HepG2 (cell line): ENCODE data around the gene GMPPB. TPM values are rescaled to one million over a fixed set of nuclear protein-coding genes. Genes with fewer than 3 reads are reported as not detected.
A peak's percentile ranks its signal among the peaks of the same experiment; 100 is the strongest.

Experiments used
- CBX5 ChIP-seq: sonication (generic); formaldehyde crosslinking; IDR thresholded peaks from 2 replicates; pipeline ENCODE4 v1.4.0; 2020; ENCODE audit warnings: missing genetic modification reagents, borderline replicate concordance
- FLYWCH1 ChIP-seq: sonication (generic); formaldehyde crosslinking; IDR thresholded peaks from 2 replicates; pipeline ENCODE4 v1.8.1; 2023; ENCODE audit warnings: mild to moderate bottlenecking, missing genetic modification reagents
- GABPA ChIP-seq, 2 experiments: IDR thresholded peaks; 2 replicates each; pipeline ENCODE4 v1.6.1; 2011 to 2016; ENCODE audit warnings: low read depth in 2 of 2, low read length in 1 of 2, missing biosample characterization in 1 of 2, missing genetic modification characterization in 1 of 2
- STAG1 ChIP-seq: sonication (generic); formaldehyde crosslinking; IDR thresholded peaks from 2 replicates; pipeline ENCODE4 v1.4.0; 2020; ENCODE audit warnings: missing genetic modification reagents
- ZBTB1 ChIP-seq: sonication (generic); formaldehyde crosslinking; IDR thresholded peaks from 2 replicates; pipeline ENCODE4 v1.4.0; 2020; ENCODE audit warnings: missing genetic modification reagents, borderline replicate concordance
- ZNF263 ChIP-seq: sonication (generic); formaldehyde crosslinking; IDR thresholded peaks from 2 replicates; pipeline ENCODE4 v1.4.0; 2020; ENCODE audit warnings: missing genetic modification reagents
- ZNF296 ChIP-seq: sonication (generic); formaldehyde crosslinking; conservative IDR thresholded peaks from 2 replicates; pipeline ENCODE4 v1.5.0; 2020; ENCODE audit warnings: mild to moderate bottlenecking, missing genetic modification reagents
- ZNF343 ChIP-seq: sonication (generic); formaldehyde crosslinking; IDR thresholded peaks from 2 replicates; pipeline ENCODE4 v1.4.0; 2020; ENCODE audit warnings: mild to moderate bottlenecking, missing genetic modification reagents
- ZNF552 ChIP-seq: sonication (generic); formaldehyde crosslinking; IDR thresholded peaks from 2 replicates; pipeline ENCODE4 v1.9.0; 2022; ENCODE audit warnings: missing genetic modification reagents, mild to moderate bottlenecking, borderline replicate concordance
- polyA plus RNA-seq, 8 experiments: library from polyadenylated mRNA; depleted of rRNA in 3 of 8; stranded (reverse) in 7 of 8; unstranded in 1 of 8; fragments of >200 nt; fragmentation: Illumina TruSeq in 4 of 8; extraction: Trizol in 4 of 8; gene quantifications; 2 replicates each; pipeline versions ENCODE4 v1.2.1 to v1.2.3, GENCODE V29; 2011 to 2016; ENCODE audit warnings: low read depth in 4 of 8, missing spikeins in 1 of 8, mixed read lengths in 1 of 8; ENCODE audit not compliant: insufficient read depth in 1 of 8
- total RNA-seq, 5 experiments: library from RNA; depleted of rRNA; stranded (reverse); fragments of >200 nt; fragmentation: Illumina TruSeq; extraction: Trizol; gene quantifications; 2 replicates each; pipeline ENCODE4 v1.2.3, GENCODE V29; 2016; ENCODE audit warnings: low read depth in 1 of 5
- TF ChIP-seq, protein P1 (sequence below): IDR thresholded peaks from 2 replicates; pipeline ENCODE4 v1.6.1; 2016; ENCODE audit warnings: missing genetic modification reagents, missing compliant biosample characterization
- TF ChIP-seq, protein P2 (sequence below): IDR thresholded peaks from 2 replicates; pipeline ENCODE4 v1.6.1; 2016; ENCODE audit warnings: low read depth, missing genetic modification reagents, missing compliant biosample characterization
- TF ChIP-seq, protein P3 (sequence below): sonication (generic); formaldehyde crosslinking; IDR thresholded peaks from 2 replicates; pipeline ENCODE4 v1.8.0; 2023; ENCODE audit warnings: mild to moderate bottlenecking, missing genetic modification reagents
- TF ChIP-seq, protein P4 (sequence below), 2 experiments: fragments of 450-650 bp in 1 of 2; sonication (generic) in 1 of 2; formaldehyde crosslinking; IDR thresholded peaks; 2 replicates each; pipeline versions ENCODE4 v1.5.0 to v1.8.0; 2020 to 2022; ENCODE audit warnings: mild to moderate bottlenecking in 1 of 2, missing genetic modification reagents in 1 of 2
- TF ChIP-seq, protein P5 (sequence below): sonication (generic); formaldehyde crosslinking; IDR thresholded peaks from 2 replicates; pipeline ENCODE4 v1.4.0; 2020; ENCODE audit warnings: missing genetic modification reagents, borderline replicate concordance
- TF ChIP-seq, protein P6 (sequence below): sonication (generic); formaldehyde crosslinking; IDR thresholded peaks from 2 replicates; pipeline ENCODE4 v1.8.1; 2022; ENCODE audit warnings: low read depth, mild to moderate bottlenecking, missing genetic modification reagents

GMPPB gene
- total and polyA plus RNA-seq, 2 of the 13 experiments (the other 11 are each of a cell fraction or from before 2014, with no cell fraction given), result 6.5 to 23.1 TPM

DNA sequence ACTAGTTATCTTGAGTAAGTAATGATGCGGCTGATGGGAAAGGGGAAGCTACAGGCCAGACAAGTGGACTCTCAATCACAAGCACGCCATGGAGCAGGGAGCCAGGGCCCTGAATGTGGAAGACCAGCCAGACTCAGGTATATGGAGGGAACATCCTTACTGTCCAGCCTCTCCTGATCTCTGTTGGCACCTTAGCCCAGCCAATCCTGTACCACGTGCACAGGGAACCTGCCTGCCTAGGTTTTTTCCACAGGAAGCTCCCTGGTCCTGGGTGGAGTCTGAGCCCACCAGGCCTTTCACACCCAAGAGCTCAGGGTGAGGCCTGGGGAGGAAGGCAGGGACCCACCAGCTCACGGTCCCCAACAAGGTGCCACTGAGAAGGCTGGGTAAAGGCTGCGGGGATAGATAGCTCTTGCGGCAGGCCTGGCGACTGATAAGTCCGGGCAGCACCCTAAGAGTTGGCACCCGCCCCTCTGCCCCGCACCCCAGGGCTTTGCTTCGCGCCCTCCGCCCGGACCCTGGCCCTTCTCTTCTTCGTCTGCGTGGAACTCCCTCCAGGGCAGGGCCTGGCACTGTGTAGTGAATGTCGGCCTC lies 50.5 kb downstream of the GMPPB start (continued):
- TF ChIP-seq, protein P1, sequence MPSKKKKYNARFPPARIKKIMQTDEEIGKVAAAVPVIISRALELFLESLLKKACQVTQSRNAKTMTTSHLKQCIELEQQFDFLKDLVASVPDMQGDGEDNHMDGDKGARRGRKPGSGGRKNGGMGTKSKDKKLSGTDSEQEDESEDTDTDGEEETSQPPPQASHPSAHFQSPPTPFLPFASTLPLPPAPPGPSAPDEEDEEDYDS (CRISPR knock-in tag), result no peak; the same call in 1 of the 2 replicates
- TF ChIP-seq, protein P2, sequence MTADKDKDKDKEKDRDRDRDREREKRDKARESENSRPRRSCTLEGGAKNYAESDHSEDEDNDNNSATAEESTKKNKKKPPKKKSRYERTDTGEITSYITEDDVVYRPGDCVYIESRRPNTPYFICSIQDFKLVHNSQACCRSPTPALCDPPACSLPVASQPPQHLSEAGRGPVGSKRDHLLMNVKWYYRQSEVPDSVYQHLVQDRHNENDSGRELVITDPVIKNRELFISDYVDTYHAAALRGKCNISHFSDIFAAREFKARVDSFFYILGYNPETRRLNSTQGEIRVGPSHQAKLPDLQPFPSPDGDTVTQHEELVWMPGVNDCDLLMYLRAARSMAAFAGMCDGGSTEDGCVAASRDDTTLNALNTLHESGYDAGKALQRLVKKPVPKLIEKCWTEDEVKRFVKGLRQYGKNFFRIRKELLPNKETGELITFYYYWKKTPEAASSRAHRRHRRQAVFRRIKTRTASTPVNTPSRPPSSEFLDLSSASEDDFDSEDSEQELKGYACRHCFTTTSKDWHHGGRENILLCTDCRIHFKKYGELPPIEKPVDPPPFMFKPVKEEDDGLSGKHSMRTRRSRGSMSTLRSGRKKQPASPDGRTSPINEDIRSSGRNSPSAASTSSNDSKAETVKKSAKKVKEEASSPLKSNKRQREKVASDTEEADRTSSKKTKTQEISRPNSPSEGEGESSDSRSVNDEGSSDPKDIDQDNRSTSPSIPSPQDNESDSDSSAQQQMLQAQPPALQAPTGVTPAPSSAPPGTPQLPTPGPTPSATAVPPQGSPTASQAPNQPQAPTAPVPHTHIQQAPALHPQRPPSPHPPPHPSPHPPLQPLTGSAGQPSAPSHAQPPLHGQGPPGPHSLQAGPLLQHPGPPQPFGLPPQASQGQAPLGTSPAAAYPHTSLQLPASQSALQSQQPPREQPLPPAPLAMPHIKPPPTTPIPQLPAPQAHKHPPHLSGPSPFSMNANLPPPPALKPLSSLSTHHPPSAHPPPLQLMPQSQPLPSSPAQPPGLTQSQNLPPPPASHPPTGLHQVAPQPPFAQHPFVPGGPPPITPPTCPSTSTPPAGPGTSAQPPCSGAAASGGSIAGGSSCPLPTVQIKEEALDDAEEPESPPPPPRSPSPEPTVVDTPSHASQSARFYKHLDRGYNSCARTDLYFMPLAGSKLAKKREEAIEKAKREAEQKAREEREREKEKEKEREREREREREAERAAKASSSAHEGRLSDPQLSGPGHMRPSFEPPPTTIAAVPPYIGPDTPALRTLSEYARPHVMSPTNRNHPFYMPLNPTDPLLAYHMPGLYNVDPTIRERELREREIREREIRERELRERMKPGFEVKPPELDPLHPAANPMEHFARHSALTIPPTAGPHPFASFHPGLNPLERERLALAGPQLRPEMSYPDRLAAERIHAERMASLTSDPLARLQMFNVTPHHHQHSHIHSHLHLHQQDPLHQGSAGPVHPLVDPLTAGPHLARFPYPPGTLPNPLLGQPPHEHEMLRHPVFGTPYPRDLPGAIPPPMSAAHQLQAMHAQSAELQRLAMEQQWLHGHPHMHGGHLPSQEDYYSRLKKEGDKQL (CRISPR knock-in tag), result 0 out of 2 replicates have a peak, but pooled peaks have one; percentile 10
- TF ChIP-seq, protein P3, sequence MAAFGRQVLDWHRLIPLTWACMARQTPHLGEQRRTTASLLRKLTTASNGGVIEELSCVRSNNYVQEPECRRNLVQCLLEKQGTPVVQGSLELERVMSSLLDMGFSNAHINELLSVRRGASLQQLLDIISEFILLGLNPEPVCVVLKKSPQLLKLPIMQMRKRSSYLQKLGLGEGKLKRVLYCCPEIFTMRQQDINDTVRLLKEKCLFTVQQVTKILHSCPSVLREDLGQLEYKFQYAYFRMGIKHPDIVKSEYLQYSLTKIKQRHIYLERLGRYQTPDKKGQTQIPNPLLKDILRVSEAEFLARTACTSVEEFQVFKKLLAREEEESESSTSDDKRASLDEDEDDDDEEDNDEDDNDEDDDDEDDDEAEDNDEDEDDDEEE (CRISPR knock-in tag), result no peak
- TF ChIP-seq ZNF343 (CRISPR knock-in tag), result no peak
- no peak for TF ChIP-seq ZNF263 (CRISPR knock-in tag)
- TF ChIP-seq ZNF552 (CRISPR knock-in tag), result peak; percentile 74; the same call in 1 of the 2 replicates
- TF ChIP-seq FLYWCH1 (CRISPR knock-in tag), result no peak
- TF ChIP-seq, protein P4, sequence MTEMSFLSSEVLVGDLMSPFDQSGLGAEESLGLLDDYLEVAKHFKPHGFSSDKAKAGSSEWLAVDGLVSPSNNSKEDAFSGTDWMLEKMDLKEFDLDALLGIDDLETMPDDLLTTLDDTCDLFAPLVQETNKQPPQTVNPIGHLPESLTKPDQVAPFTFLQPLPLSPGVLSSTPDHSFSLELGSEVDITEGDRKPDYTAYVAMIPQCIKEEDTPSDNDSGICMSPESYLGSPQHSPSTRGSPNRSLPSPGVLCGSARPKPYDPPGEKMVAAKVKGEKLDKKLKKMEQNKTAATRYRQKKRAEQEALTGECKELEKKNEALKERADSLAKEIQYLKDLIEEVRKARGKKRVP (CRISPR knock-in tag; IDR thresholded peaks at IDR 0.05), result no peak
- no peak for TF ChIP-seq STAG1 (CRISPR knock-in tag)
- no peak for TF ChIP-seq CBX5 (CRISPR knock-in tag)
- no peak for TF ChIP-seq ZNF296
- no peak for TF ChIP-seq GABPA (IDR thresholded peaks at IDR 0.05; ENCODE audit: low read depth, low read length)
- no peak for TF ChIP-seq GABPA (CRISPR knock-in tag; IDR thresholded peaks at IDR 0.05; ENCODE audit: low read depth)
- TF ChIP-seq, protein P5, sequence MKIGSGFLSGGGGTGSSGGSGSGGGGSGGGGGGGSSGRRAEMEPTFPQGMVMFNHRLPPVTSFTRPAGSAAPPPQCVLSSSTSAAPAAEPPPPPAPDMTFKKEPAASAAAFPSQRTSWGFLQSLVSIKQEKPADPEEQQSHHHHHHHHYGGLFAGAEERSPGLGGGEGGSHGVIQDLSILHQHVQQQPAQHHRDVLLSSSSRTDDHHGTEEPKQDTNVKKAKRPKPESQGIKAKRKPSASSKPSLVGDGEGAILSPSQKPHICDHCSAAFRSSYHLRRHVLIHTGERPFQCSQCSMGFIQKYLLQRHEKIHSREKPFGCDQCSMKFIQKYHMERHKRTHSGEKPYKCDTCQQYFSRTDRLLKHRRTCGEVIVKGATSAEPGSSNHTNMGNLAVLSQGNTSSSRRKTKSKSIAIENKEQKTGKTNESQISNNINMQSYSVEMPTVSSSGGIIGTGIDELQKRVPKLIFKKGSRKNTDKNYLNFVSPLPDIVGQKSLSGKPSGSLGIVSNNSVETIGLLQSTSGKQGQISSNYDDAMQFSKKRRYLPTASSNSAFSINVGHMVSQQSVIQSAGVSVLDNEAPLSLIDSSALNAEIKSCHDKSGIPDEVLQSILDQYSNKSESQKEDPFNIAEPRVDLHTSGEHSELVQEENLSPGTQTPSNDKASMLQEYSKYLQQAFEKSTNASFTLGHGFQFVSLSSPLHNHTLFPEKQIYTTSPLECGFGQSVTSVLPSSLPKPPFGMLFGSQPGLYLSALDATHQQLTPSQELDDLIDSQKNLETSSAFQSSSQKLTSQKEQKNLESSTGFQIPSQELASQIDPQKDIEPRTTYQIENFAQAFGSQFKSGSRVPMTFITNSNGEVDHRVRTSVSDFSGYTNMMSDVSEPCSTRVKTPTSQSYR (CRISPR knock-in tag), result no peak
- no peak for TF ChIP-seq ZBTB1 (CRISPR knock-in tag)
- TF ChIP-seq, protein P6, sequence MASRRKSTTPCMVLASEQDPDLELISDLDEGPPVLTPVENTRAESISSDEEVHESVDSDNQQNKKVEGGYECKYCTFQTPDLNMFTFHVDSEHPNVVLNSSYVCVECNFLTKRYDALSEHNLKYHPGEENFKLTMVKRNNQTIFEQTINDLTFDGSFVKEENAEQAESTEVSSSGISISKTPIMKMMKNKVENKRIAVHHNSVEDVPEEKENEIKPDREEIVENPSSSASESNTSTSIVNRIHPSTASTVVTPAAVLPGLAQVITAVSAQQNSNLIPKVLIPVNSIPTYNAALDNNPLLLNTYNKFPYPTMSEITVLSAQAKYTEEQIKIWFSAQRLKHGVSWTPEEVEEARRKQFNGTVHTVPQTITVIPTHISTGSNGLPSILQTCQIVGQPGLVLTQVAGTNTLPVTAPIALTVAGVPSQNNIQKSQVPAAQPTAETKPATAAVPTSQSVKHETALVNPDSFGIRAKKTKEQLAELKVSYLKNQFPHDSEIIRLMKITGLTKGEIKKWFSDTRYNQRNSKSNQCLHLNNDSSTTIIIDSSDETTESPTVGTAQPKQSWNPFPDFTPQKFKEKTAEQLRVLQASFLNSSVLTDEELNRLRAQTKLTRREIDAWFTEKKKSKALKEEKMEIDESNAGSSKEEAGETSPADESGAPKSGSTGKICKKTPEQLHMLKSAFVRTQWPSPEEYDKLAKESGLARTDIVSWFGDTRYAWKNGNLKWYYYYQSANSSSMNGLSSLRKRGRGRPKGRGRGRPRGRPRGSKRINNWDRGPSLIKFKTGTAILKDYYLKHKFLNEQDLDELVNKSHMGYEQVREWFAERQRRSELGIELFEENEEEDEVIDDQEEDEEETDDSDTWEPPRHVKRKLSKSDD (CRISPR knock-in tag), result 0 out of 2 replicates have a peak, but pooled peaks have one; percentile 10
